GM18502 (cell line): ENCODE results near the gene NCOA1.
"Not testable (repeated sequence)": the region's sequence is repeated elsewhere in the genome, so short reads cannot be mapped to it uniquely, and the experiment has no call there.

Source experiments
- ATAC-seq: cut with Tn5 transposase; IDR thresholded peaks from one replicate; pipeline ENCODE4 v1.9.1; 2021; ENCODE audit warnings: mild to moderate bottlenecking; ENCODE audit not compliant: unreplicated experiment, poor library complexity

The NCOA1 gene

GRCh38 chr2:24569565-24569964, 78.5 kb downstream of the NCOA1 start:
- ATAC-seq = not testable (repeated sequence)

GRCh38 chr2:24570225-24570624, 79.2 kb downstream of the NCOA1 start:
- no peak for ATAC-seq

GRCh38 chr2:24571828-24572442, 80.9 kb downstream of the NCOA1 start:
- no peak for ATAC-seq

- no peak for ATAC-seq
Observed at GRCh38 chr2:24576146-24576545, 85.1 kb downstream of the NCOA1 start.

- no peak for ATAC-seq
Observed at GRCh38 chr2:24576617-24577016, 85.6 kb downstream of the NCOA1 start.

- ATAC-seq = peak; percentile 78
Observed at GRCh38 chr2:24577481-24577880, 86.4 kb downstream of the NCOA1 start.

- no peak for ATAC-seq
Observed at GRCh38 chr2:24579053-24579803, 88.2 kb downstream of the NCOA1 start.

GRCh38 chr2:24580561-24580960, 89.5 kb downstream of the NCOA1 start:
- ATAC-seq = no peak

- ATAC-seq = not testable (repeated sequence)
Observed at GRCh38 chr2:24581971-24582370, 90.9 kb downstream of the NCOA1 start.

GRCh38 chr2:24586955-24587354, 95.9 kb downstream of the NCOA1 start:
- ATAC-seq = peak; percentile 79

- ATAC-seq = no peak
Observed at GRCh38 chr2:24588294-24588693, 97.2 kb downstream of the NCOA1 start.

GRCh38 chr2:24592441-24593100, 101.5 kb downstream of the NCOA1 start:
- ATAC-seq = no peak

- ATAC-seq = no peak
Observed at GRCh38 chr2:24594283-24594682, 103.2 kb downstream of the NCOA1 start.

- ATAC-seq = no peak
Observed at GRCh38 chr2:24597181-24597870, 106.3 kb downstream of the NCOA1 start.

GRCh38 chr2:24600140-24600539, 109.1 kb downstream of the NCOA1 start:
- not testable (repeated sequence) for ATAC-seq

- ATAC-seq = no peak
Observed at GRCh38 chr2:24611631-24612030, 120.6 kb downstream of the NCOA1 start.

- no peak for ATAC-seq
Observed at GRCh38 chr2:24613154-24613814, 122.2 kb downstream of the NCOA1 start.

GRCh38 chr2:24616616-24617015, 125.6 kb downstream of the NCOA1 start:
- no peak for ATAC-seq

GRCh38 chr2:24617424-24617823, 126.4 kb downstream of the NCOA1 start:
- ATAC-seq = no peak

GRCh38 chr2:24618144-24618543, 127.1 kb downstream of the NCOA1 start:
- no peak for ATAC-seq
